PC-9 (cell line): ENCODE results near the gene GPATCH3. TPM values are rescaled to one million over a fixed set of nuclear protein-coding genes. Genes with fewer than 3 reads are reported as not detected.

Source experiments
- BruUV-seq: library from RNA; stranded (reverse); fragments of 400-500 nt; replicated peaks from 2 replicates; lab custom pipeline; 2021; lab: Mats Ljungman, UMichigan
- CTCF ChIA-PET: fragments of 300-600 bp; sonication (Branson Sonifier 250); formaldehyde crosslinking; loops from one replicate; lab custom pipeline; 2022; ENCODE audit warnings: antibody characterized with exemption; lab: Charles Lee
- POLR2A ChIA-PET: fragments of 300-600 bp; sonication (Branson Sonifier 250); formaldehyde crosslinking; loops from one replicate; lab custom pipeline; 2022; ENCODE audit warnings: antibody characterized with exemption; ENCODE audit not compliant: unreplicated experiment; lab: Charles Lee
- DNase-seq, 2 experiments: peaks; one replicate each; pipeline versions ENCODE4 v3.0.0 to v3.0.0-alpha.2; 2015 to 2022; ENCODE audit warnings: mixed read lengths in 1 of 2
- H2AFZ ChIP-seq: fragments of 200-600 bp; sonication (generic); 2 replicates; pipeline ENCODE4 v1.8.1; 2017; ENCODE audit warnings: antibody characterized with exemption
- H3F3A ChIP-seq: fragments of 200-600 bp; sonication (generic); 2 replicates; pipeline ENCODE4 v1.8.1; 2017; ENCODE audit warnings: antibody characterized with exemption, mild to moderate bottlenecking, low read depth; ENCODE audit not compliant: insufficient read depth
- H3K27ac ChIP-seq: fragments of 200-600 bp; sonication (generic); 2 replicates; pipeline ENCODE4 v1.6.1; 2016; ENCODE audit warnings: mixed run types
- H3K27me3 ChIP-seq: fragments of 200-600 bp; sonication (generic); 2 replicates; pipeline ENCODE4 v1.6.1; 2016; ENCODE audit warnings: low read depth, mixed run types; ENCODE audit not compliant: insufficient read depth
- H3K36me3 ChIP-seq: fragments of 200-600 bp; sonication (generic); 2 replicates; pipeline ENCODE4 v1.6.1; 2016; ENCODE audit warnings: low read depth, mixed run types
- H3K4me1 ChIP-seq: fragments of 200-600 bp; sonication (generic); replicated peaks from 2 replicates; pipeline ENCODE4 v1.6.1; 2016; ENCODE audit warnings: mixed run types; ENCODE audit not compliant: insufficient read depth
- H3K4me2 ChIP-seq: fragments of 200-600 bp; sonication (generic); 2 replicates; pipeline ENCODE4 v1.6.1; 2017; ENCODE audit warnings: mixed run types
- H3K4me3 ChIP-seq: fragments of 200-600 bp; sonication (generic); 2 replicates; pipeline ENCODE4 v1.6.1; 2016; ENCODE audit warnings: mixed run types
- H3K79me2 ChIP-seq: fragments of 200-600 bp; sonication (generic); 2 replicates; pipeline ENCODE4 v1.6.1; 2017; ENCODE audit warnings: low read depth, mixed run types
- H3K9me2 ChIP-seq: fragments of 200-600 bp; sonication (generic); 2 replicates; pipeline ENCODE4 v1.8.1; 2017; ENCODE audit warnings: mild to moderate bottlenecking; ENCODE audit not compliant: insufficient read depth
- H3K9me3 ChIP-seq: fragments of 200-600 bp; sonication (generic); 2 replicates; pipeline ENCODE4 v1.8.1; 2016; ENCODE audit warnings: low read depth; ENCODE audit not compliant: insufficient read depth
- H4K20me1 ChIP-seq: fragments of 200-600 bp; sonication (generic); 2 replicates; pipeline ENCODE4 v1.8.1; 2017; ENCODE audit not compliant: insufficient read depth
- CTCF ChIP-seq: fragments of 200-600 bp; sonication (generic); conservative IDR thresholded peaks from 2 replicates; pipeline ENCODE4 v1.6.1; 2017; ENCODE audit warnings: mixed run types, antibody characterized with exemption, mild to moderate bottlenecking, moderate library complexity
- EZH2 ChIP-seq: fragments of 200-600 bp; sonication (generic); IDR thresholded peaks from 2 replicates; pipeline ENCODE4 v1.8.0; 2017; ENCODE audit warnings: antibody characterized with exemption, low read depth
- intact Hi-C: fragments of 100-400 bp; cut with micrococcal nuclease; formaldehyde crosslinking; loops from one replicate; pipeline ENCODE4 v1.10.0; 2022; ENCODE audit not compliant: unreplicated experiment
- total RNA-seq: library from RNA; stranded (reverse); gene quantifications from 2 replicates; pipeline ENCODE4 v1.2.3, GENCODE V29; 2021

GPATCH3 gene
- total RNA-seq, 1 experiment from 2014 or later = 13.1 TPM

GRCh38 chr1:26890467-26890796 lies 9.8 kb downstream of the GPATCH3 start:
- TF ChIP-seq CTCF = no peak
- TF ChIP-seq EZH2 = no peak
- peak overlapping the region; percentile 67 for H2AFZ ChIP-seq
- CTCF ChIA-PET = interaction anchor here (0.6 kb wide), 1 partner anchor 409 kb away, joined by 3 read pairs; no protein-coding TSS in a partner anchor

GRCh38 chr1:26889551-26890466 lies 10.5 kb downstream of the GPATCH3 start, which contains the start of gene GPN2:
Gene GPN2 (minus strand): TSS chr1:26890283. CDS start chr1:26890096, 187 bp downstream.
- no peaks in the 10 kb centered on the region for H4K20me1 ChIP-seq
- H3K4me2 ChIP-seq = peak within 1 kb of the TSS; percentile 93
- peak within 1 kb of the TSS; percentile 62 for H3K27ac ChIP-seq
- peak; percentile 63 to 65 for DNase-seq
- H3K36me3 ChIP-seq = no peaks in the 10 kb centered on the region; the same call in 1 of the 2 replicates
- 0 out of 2 replicates have a peak, but pooled peaks cover 10% of the 10 kb centered on the region for H3K4me1 ChIP-seq
- TF ChIP-seq EZH2 (no peak), CTCF (no peak)
- peaks cover 19% of the 10 kb centered on the region for H3K79me2 ChIP-seq
- H3K4me3 ChIP-seq = peak within 1 kb of the TSS; percentile 65
- no TSS peak for BruUV-seq
- no peaks in the 10 kb centered on the region for H3K9me3 ChIP-seq
- intact Hi-C loops = loop anchor here (2.0 kb wide), 1 partner anchor 31 kb away; the partner anchor contains the start of gene NUDC
- POLR2A ChIA-PET = interaction anchor here (0.5 to 0.9 kb wide), 4 partner anchors 9 to 327 kb away, joined by 3 to 22 read pairs (median 3); partner anchors contain the start of gene GPATCH3
- peak within 1 kb of the TSS; percentile 67 for H2AFZ ChIP-seq
- CTCF ChIA-PET = interaction anchor here (0.6 kb wide), 1 partner anchor 410 kb away, joined by 3 read pairs; no protein-coding TSS in a partner anchor
- H3K27me3 ChIP-seq = no peaks in the 10 kb centered on the region
- H3F3A ChIP-seq = peaks cover 8% of the 10 kb centered on the region; the same call in 1 of the 2 replicates
- no peaks in the 10 kb centered on the region for H3K9me2 ChIP-seq

More at GRCh38 chr1:26890467-26890796, 9.8 kb downstream of the GPATCH3 start:
- Histone ChIP-seq H3K36me3 (no peaks in the 10 kb centered on the region; the same call in 1 of the 2 replicates), H3K4me1 (0 out of 2 replicates have a peak, but pooled peaks cover 10% of the 10 kb centered on the region), H3F3A (peaks cover 8% of the 10 kb centered on the region; the same call in 1 of the 2 replicates), H3K79me2 (peaks cover 19% of the 10 kb centered on the region), H3K9me3 (no peaks in the 10 kb centered on the region), H4K20me1 (no peaks in the 10 kb centered on the region), H3K27me3 (no peaks in the 10 kb centered on the region), H3K9me2 (no peaks in the 10 kb centered on the region), H3K27ac (0 out of 2 replicates have a peak overlapping the region, but pooled peaks have one; percentile 62), H3K4me2 (peak overlapping the region; percentile 93), H3K4me3 (peak overlapping the region; percentile 65; the same call in 1 of the 2 replicates)
- POLR2A ChIA-PET = interaction anchor here (0.6 to 0.9 kb wide), 3 partner anchors 10 to 257 kb away, joined by 3 read pairs; partner anchors contain the start of gene GPATCH3
- BruUV-seq = TSS peak; percentile 84
- no peak for DNase-seq
- intact Hi-C loops = loop anchor here (2.0 kb wide), 1 partner anchor 30 kb away; the partner anchor contains the start of gene NUDC

GRCh38 chr1:26888231-26888630 lies 12.0 kb downstream of the GPATCH3 start:
- ChIA-PET CTCF (interaction anchor here (0.9 kb wide), 1 partner anchor 284 kb away, joined by 4 read pairs; no protein-coding TSS in a partner anchor), POLR2A (interaction anchor here (0.7 kb wide), 1 partner anchor 77 kb away, joined by 13 read pairs; no protein-coding TSS in a partner anchor)
- TF ChIP-seq CTCF = no peak
- no peak for TF ChIP-seq EZH2
- no peaks in the 10 kb centered on the region for H3K9me2 ChIP-seq
- no peaks in the 10 kb centered on the region; the same call in 1 of the 2 replicates for H3K36me3 ChIP-seq
- no peak for DNase-seq
- no peak overlapping the region for H3K27ac ChIP-seq
- H3K4me3 ChIP-seq = no peak overlapping the region
- no peaks in the 10 kb centered on the region for H3K27me3 ChIP-seq
- intact Hi-C loops = no loop called here
- no peak overlapping the region for H2AFZ ChIP-seq
- peaks cover 19% of the 10 kb centered on the region for H3K79me2 ChIP-seq
- no peaks in the 10 kb centered on the region for H4K20me1 ChIP-seq
- 0 out of 2 replicates have a peak overlapping the region, but pooled peaks have one; percentile 93 for H3K4me2 ChIP-seq
- no TSS peak for BruUV-seq
- H3K9me3 ChIP-seq = no peaks in the 10 kb centered on the region
- 0 out of 2 replicates have a peak, but pooled peaks cover 10% of the 10 kb centered on the region for H3K4me1 ChIP-seq
- peaks cover 8% of the 10 kb centered on the region; the same call in 1 of the 2 replicates for H3F3A ChIP-seq
